Stimulated activated CD8-positive, alpha-beta memory T cell treated with anti-CD3 and anti-CD28 coated beads, Interleukin-15, amount 100 ng/mL, for 48 hours (primary cell): ENCODE results near the gene ANKRD17.
"Not testable (repeated sequence)": the region's sequence is repeated elsewhere in the genome, so short reads cannot be mapped to it uniquely, and the experiment has no call there.

ENCODE experiments used
- DNase-seq, 2 donors: peaks; one replicate each; pipeline ENCODE4 v3.0.0-alpha.2; 2020; ENCODE audit warnings: low read depth in 2 of 2

ANKRD17 gene

GRCh38 chr4:73205482-73205881, 53.1 kb downstream of the ANKRD17 start:
- no peak for DNase-seq

- not testable (repeated sequence) for DNase-seq
Measured at GRCh38 chr4:73203976-73204375, 54.6 kb downstream of the ANKRD17 start.

GRCh38 chr4:73197220-73197619, 61.4 kb downstream of the ANKRD17 start:
- no peak for DNase-seq

- DNase-seq = no peak
Measured at GRCh38 chr4:73194064-73194463, 64.5 kb downstream of the ANKRD17 start.

GRCh38 chr4:73193659-73194058, 64.9 kb downstream of the ANKRD17 start:
- no peak for DNase-seq

- DNase-seq = no peak
Measured at GRCh38 chr4:73193155-73193554, 65.4 kb downstream of the ANKRD17 start.

GRCh38 chr4:73189274-73189810, 69.3 kb downstream of the ANKRD17 start:
- DNase-seq = no peak

- DNase-seq = no peak
Measured at GRCh38 chr4:73187325-73187724, 71.3 kb downstream of the ANKRD17 start.

GRCh38 chr4:73185903-73186302, 72.7 kb downstream of the ANKRD17 start:
- no peak for DNase-seq

GRCh38 chr4:73181231-73181630, 77.4 kb downstream of the ANKRD17 start:
- DNase-seq = no peak

GRCh38 chr4:73178389-73178788, 80.2 kb downstream of the ANKRD17 start:
- DNase-seq = no peak

GRCh38 chr4:73172161-73172560, 86.4 kb downstream of the ANKRD17 start:
- no peak for DNase-seq

GRCh38 chr4:73170518-73171198, 87.9 kb downstream of the ANKRD17 start:
- no peak for DNase-seq

GRCh38 chr4:73166212-73166611, 92.4 kb downstream of the ANKRD17 start:
- DNase-seq = no peak

GRCh38 chr4:73161527-73162185, 96.9 kb downstream of the ANKRD17 start:
- no peak for DNase-seq

GRCh38 chr4:73156394-73156793, 102.2 kb downstream of the ANKRD17 start:
- no peak for DNase-seq

- DNase-seq = no peak
Measured at GRCh38 chr4:73152893-73153292, 105.7 kb downstream of the ANKRD17 start.

- no peak for DNase-seq
Measured at GRCh38 chr4:73142995-73143547, 115.5 kb downstream of the ANKRD17 start.

- no peak for DNase-seq
Measured at GRCh38 chr4:73139991-73140390, 118.6 kb downstream of the ANKRD17 start.

GRCh38 chr4:73139245-73139644, 119.4 kb downstream of the ANKRD17 start:
- DNase-seq = no peak

- no peak for DNase-seq
Measured at GRCh38 chr4:73137121-73137520, 121.5 kb downstream of the ANKRD17 start.

- no peak for DNase-seq
Measured at GRCh38 chr4:73133784-73134183, 124.8 kb downstream of the ANKRD17 start.

- no peak for DNase-seq
Measured at GRCh38 chr4:73131281-73131680, 127.3 kb downstream of the ANKRD17 start.
